WTC11 (cell line): ENCODE data around the gene STEAP1B. TPM values are rescaled to one million over a fixed set of nuclear protein-coding genes. Genes with fewer than 3 reads are reported as not detected.

Source experiments
- ATAC-seq: fragments of 200-7000 bp; cut with Tn5 transposase; 2 replicates; pipeline ENCODE4 v1.10.0; 2021; ENCODE audit warnings: mild to moderate bottlenecking, moderate library complexity
- CTCF ChIA-PET: fragments of 300-600 bp; sonication (Branson Sonifier 250); formaldehyde crosslinking; loops from one replicate; lab custom pipeline; 2021; ENCODE audit warnings: antibody characterized with exemption; lab: Charles Lee
- POLR2A ChIA-PET: fragments of 350-600 bp; sonication (Branson Sonifier 250); formaldehyde crosslinking; loops from one replicate; lab custom pipeline; 2021; ENCODE audit warnings: antibody characterized with exemption; lab: Charles Lee
- DNase-seq: peaks from one replicate; pipeline ENCODE4 v3.0.0; 2021; ENCODE audit warnings: low spot score
- H3K27ac Mint-ChIP-seq: 2 replicates; pipeline ENCODE4 v1.8.0; 2021; ENCODE audit warnings: mixed read lengths
- H3K27me3 Mint-ChIP-seq: 2 replicates; pipeline ENCODE4 v1.8.0; 2021; ENCODE audit warnings: low read depth, mild to moderate bottlenecking, moderate library complexity, mixed read lengths
- H3K36me3 Mint-ChIP-seq: 2 replicates; pipeline ENCODE4 v1.8.0; 2021; ENCODE audit warnings: mixed read lengths
- H3K4me1 Mint-ChIP-seq: 2 replicates; pipeline ENCODE4 v1.8.0; 2022; ENCODE audit warnings: mixed read lengths
- H3K4me3 Mint-ChIP-seq: 2 replicates; pipeline ENCODE4 v1.8.0; 2021; ENCODE audit warnings: mild to moderate bottlenecking, moderate library complexity, mixed read lengths
- H3K9me3 Mint-ChIP-seq: 2 replicates; pipeline ENCODE4 v1.8.0; 2021; ENCODE audit warnings: mixed read lengths
- ELF4 ChIP-seq: sonication (generic); formaldehyde crosslinking; IDR thresholded peaks from 2 replicates; pipeline ENCODE4 v1.8.1; 2022; ENCODE audit warnings: low read depth, mild to moderate bottlenecking, moderate library complexity, missing genetic modification reagents
- ERG ChIP-seq: fragments of 250-450 bp; sonication (Bioruptor Pico); IDR thresholded peaks from 2 replicates; pipeline ENCODE4 v1.8.0; 2021; ENCODE audit warnings: mild to moderate bottlenecking
- FOXK1 ChIP-seq: sonication (generic); formaldehyde crosslinking; IDR thresholded peaks from 2 replicates; pipeline ENCODE4 v1.8.0; 2022; ENCODE audit warnings: mild to moderate bottlenecking, moderate library complexity, missing genetic modification reagents
- FOXP4 ChIP-seq: sonication (generic); formaldehyde crosslinking; IDR thresholded peaks from 2 replicates; pipeline ENCODE4 v1.8.0; 2022; ENCODE audit warnings: mild to moderate bottlenecking, missing genetic modification reagents
- GABPB1 ChIP-seq: sonication (generic); formaldehyde crosslinking; IDR thresholded peaks from 2 replicates; pipeline ENCODE4 v1.8.1; 2023; ENCODE audit warnings: mild to moderate bottlenecking, missing genetic modification reagents
- MAX ChIP-seq: sonication (generic); formaldehyde crosslinking; IDR thresholded peaks from 2 replicates; pipeline ENCODE4 v1.8.0; 2022; ENCODE audit warnings: mild to moderate bottlenecking, missing genetic modification reagents
- MYBL2 ChIP-seq: sonication (generic); formaldehyde crosslinking; IDR thresholded peaks from 2 replicates; pipeline ENCODE4 v1.8.1; 2023; ENCODE audit warnings: mild to moderate bottlenecking, moderate library complexity, missing genetic modification reagents
- NFATC4 ChIP-seq: fragments of 250-450 bp; sonication (Bioruptor Pico); IDR thresholded peaks from 2 replicates; pipeline ENCODE4 v1.9.0; 2021; ENCODE audit warnings: mild to moderate bottlenecking
- NFE2L1 ChIP-seq: sonication (generic); formaldehyde crosslinking; IDR thresholded peaks from 2 replicates; pipeline ENCODE4 v1.8.1; 2023; ENCODE audit warnings: missing genetic modification reagents
- PRDM15 ChIP-seq: sonication (generic); formaldehyde crosslinking; IDR thresholded peaks from 2 replicates; pipeline ENCODE4 v1.8.0; 2022; ENCODE audit warnings: missing genetic modification reagents
- PRRX2 ChIP-seq: fragments of 250-450 bp; sonication (Bioruptor Pico); IDR thresholded peaks from 2 replicates; pipeline ENCODE4 v1.8.0; 2021; ENCODE audit warnings: mild to moderate bottlenecking
- RELA ChIP-seq: sonication (generic); formaldehyde crosslinking; IDR thresholded peaks from 2 replicates; pipeline ENCODE4 v1.8.1; 2022; ENCODE audit warnings: missing genetic modification reagents, mild to moderate bottlenecking, borderline replicate concordance
- SMAD3 ChIP-seq: sonication (generic); formaldehyde crosslinking; IDR thresholded peaks from 2 replicates; pipeline ENCODE4 v1.8.0; 2022; ENCODE audit warnings: missing genetic modification reagents, mild to moderate bottlenecking, borderline replicate concordance
- STAT6 ChIP-seq: sonication (generic); formaldehyde crosslinking; conservative IDR thresholded peaks from 2 replicates; pipeline ENCODE4 v1.8.1; 2023; ENCODE audit warnings: mild to moderate bottlenecking, low read depth, missing genetic modification reagents, moderate library complexity
- TEAD4 ChIP-seq: sonication (generic); formaldehyde crosslinking; IDR thresholded peaks from 2 replicates; pipeline ENCODE4 v1.8.0; 2022; ENCODE audit warnings: mild to moderate bottlenecking, missing genetic modification reagents
- USF2 ChIP-seq: sonication (generic); formaldehyde crosslinking; IDR thresholded peaks from 2 replicates; pipeline ENCODE4 v1.8.1; 2023; ENCODE audit warnings: mild to moderate bottlenecking, missing genetic modification reagents, moderate library complexity
- ZBTB43 ChIP-seq: sonication (generic); formaldehyde crosslinking; IDR thresholded peaks from 2 replicates; pipeline ENCODE4 v1.8.1; 2023; ENCODE audit warnings: mild to moderate bottlenecking, missing genetic modification reagents
- ZNF263 ChIP-seq: sonication (generic); formaldehyde crosslinking; IDR thresholded peaks from 2 replicates; pipeline ENCODE4 v1.8.1; 2022; ENCODE audit warnings: low read depth, mild to moderate bottlenecking, moderate library complexity, missing genetic modification reagents
- ZNF281 ChIP-seq: sonication (generic); formaldehyde crosslinking; IDR thresholded peaks from 2 replicates; pipeline ENCODE4 v1.8.0; 2023; ENCODE audit warnings: mild to moderate bottlenecking, missing genetic modification reagents
- total RNA-seq: library from RNA; stranded (reverse); gene quantifications from 3 replicates; pipeline ENCODE4 v1.2.3, GENCODE V29; 2021

The STEAP1B gene
- total RNA-seq, 1 experiment from 2014 or later, result 5.5 TPM

GRCh38 chr7:22377703-22378102 is 122.3 kb downstream of the STEAP1B start:
- no peaks in the 10 kb centered on the region for H3K27me3 Mint-ChIP-seq
- CTCF ChIA-PET, result no interaction called here

GRCh38 chr7:22375359-22376048 is 124.5 kb downstream of the STEAP1B start:
- no peak overlapping the region for H3K4me3 Mint-ChIP-seq
- ATAC-seq (no peak), DNase-seq (no peak)
- ChIA-PET POLR2A (no interaction called here), CTCF (interaction anchor here (0.7 kb wide), 1 partner anchor 77 kb away, joined by 3 read pairs; no protein-coding TSS in a partner anchor)
- no peaks in the 10 kb centered on the region for H3K36me3 Mint-ChIP-seq
- H3K27ac Mint-ChIP-seq, result no peak overlapping the region
- no peaks in the 10 kb centered on the region for H3K27me3 Mint-ChIP-seq
- no peaks in the 10 kb centered on the region for H3K9me3 Mint-ChIP-seq
- no peaks in the 10 kb centered on the region; the same call in 1 of the 2 replicates for H3K4me1 Mint-ChIP-seq
- TF ChIP-seq TEAD4 (CRISPR knock-in tag) (no peak), ZBTB43 (CRISPR knock-in tag) (no peak), STAT6 (CRISPR knock-in tag) (no peak), GABPB1 (CRISPR knock-in tag) (no peak), ELF4 (CRISPR knock-in tag) (no peak), FOXP4 (CRISPR knock-in tag) (no peak), NFATC4 (CRISPR knock-in tag) (no peak), ZNF281 (CRISPR knock-in tag) (no peak), PRDM15 (CRISPR knock-in tag) (no peak), FOXK1 (CRISPR knock-in tag) (no peak), RELA (CRISPR knock-in tag) (no peak), ERG (CRISPR knock-in tag) (no peak), USF2 (CRISPR knock-in tag) (no peak), PRRX2 (CRISPR knock-in tag) (no peak), NFE2L1 (CRISPR knock-in tag) (no peak), SMAD3 (CRISPR knock-in tag) (no peak), ZNF263 (CRISPR knock-in tag) (no peak), MYBL2 (no peak)

More at GRCh38 chr7:22377703-22378102, 122.3 kb downstream of the STEAP1B start:
- H3K27ac Mint-ChIP-seq, result no peak overlapping the region
- peaks cover 12% of the 10 kb centered on the region for H3K4me1 Mint-ChIP-seq
- no peaks in the 10 kb centered on the region for H3K36me3 Mint-ChIP-seq
- DNase-seq (no peak), ATAC-seq (no peak)
- H3K9me3 Mint-ChIP-seq, result no peaks in the 10 kb centered on the region
- TF ChIP-seq MAX (CRISPR knock-in tag), result no peak
- no peak overlapping the region for H3K4me3 Mint-ChIP-seq
- POLR2A ChIA-PET, result interaction anchor here (0.7 kb wide), 1 partner anchor 23 kb away, joined by 3 read pairs; no protein-coding TSS in a partner anchor
